Right ventricle myocardium inferior (tissue), 1 donor: Measurements from ENCODE around the gene ELAVL2. TPM values are rescaled to one million over a fixed set of nuclear protein-coding genes. Genes with fewer than 3 reads are reported as not detected.
"Not testable (repeated sequence)": the region's sequence is repeated elsewhere in the genome, so short reads cannot be mapped to it uniquely, and the experiment has no call there.

Experiments
- ATAC-seq: fragments of 200-7000 bp; cut with Tn5 transposase; one replicate; pipeline ENCODE4 v1.9.1; 2020; ENCODE audit warnings: mild to moderate bottlenecking, moderate library complexity
- DNase-seq: peaks from one replicate; pipeline ENCODE4 v3.0.0; 2021; ENCODE audit errors: missing footprints
- intact Hi-C: fragments of 100-400 bp; cut with DNase I; formaldehyde crosslinking; loops from one replicate; pipeline ENCODE4 v1.11.0; 2022
- total RNA-seq: library from RNA; stranded (reverse); fragmentation: NEBNext Ultra II Directional; extraction: Animal tissue kit (Norgen Biotek cat#: 25700); gene quantifications from one replicate; pipeline ENCODE4 v1.2.1, GENCODE V29; 2021
- donor health status: DM: no; HTN: yes; CAD: no; lungs with severe emphysema.

The ELAVL2 gene
- total RNA-seq, 1 donor from 2014 or later: not detected

DNA sequence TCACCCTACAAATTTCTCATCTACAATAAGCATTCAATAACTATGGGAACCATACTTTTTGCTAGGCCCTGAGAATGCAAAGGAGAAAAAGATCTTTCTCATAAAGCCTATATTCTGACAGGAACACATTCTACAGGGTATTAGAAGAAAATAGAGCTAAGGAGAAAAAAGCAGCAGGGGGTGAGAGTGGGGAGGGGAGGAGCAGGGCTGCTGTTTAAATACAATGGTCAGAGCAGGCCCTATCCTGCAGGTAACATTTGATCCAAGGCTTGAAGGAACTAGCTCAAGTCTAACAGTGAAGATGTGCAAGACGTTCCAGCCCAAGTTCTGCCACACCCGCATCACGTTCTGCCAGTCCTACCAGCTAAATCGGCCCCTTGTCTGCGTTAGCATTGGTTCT, 89.7 kb downstream of the ELAVL2 start:
- intact Hi-C loops: no loop called here
- DNase-seq (no peak), ATAC-seq (no peak)

DNA sequence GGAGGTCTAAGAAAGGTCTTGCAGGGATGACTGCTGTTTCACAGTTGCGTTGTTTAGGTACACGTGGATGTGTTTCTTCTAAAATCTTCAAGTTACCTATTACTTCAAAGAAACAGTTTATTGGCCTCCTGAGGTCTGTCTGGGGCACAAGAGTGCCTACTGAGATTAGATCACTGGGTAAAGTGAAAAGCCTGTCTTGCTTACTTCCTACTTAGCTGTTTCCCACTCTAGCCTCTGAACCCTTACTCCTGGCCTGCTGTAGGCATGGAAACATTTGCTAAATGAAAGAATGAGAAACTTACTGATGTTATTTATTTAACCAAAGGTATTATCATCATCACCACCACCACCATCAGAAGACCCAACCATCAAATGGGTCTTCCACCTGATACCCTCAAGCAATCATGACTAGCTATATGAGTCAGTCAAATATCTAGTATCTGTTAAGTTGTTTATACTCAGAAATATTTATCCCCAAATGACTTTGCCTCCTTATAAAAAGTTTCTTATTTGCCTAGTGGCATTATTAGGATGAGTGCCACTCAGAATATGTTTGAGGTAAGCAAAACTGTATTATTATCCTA, 92.5 kb downstream of the ELAVL2 start:
- intact Hi-C loops: no loop called here
- no peak for DNase-seq
- no peak for ATAC-seq

DNA sequence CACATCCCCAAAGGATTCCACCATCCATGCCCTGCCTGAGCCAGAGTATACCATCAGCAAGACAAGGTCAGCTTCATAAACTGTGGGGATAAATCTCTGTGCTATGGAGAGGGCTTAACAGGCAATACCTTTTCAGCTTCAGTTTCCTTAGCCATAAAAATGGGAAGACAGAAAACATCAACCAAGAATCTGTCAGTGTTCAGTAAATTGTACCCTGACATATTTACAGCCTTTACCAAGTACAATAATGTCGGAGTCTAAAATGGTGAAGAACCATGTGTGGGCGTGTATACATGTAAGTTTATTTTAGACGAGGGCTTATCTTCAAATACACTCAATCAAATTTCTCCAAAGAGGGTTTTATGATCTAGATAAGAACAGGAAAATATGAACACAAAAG, 94.7 kb downstream of the ELAVL2 start:
- DNase-seq (no peak), ATAC-seq (no peak)
- intact Hi-C loops: no loop called here

GRCh38 chr9:23730364-23730763, 95.7 kb downstream of the ELAVL2 start:
- intact Hi-C loops: no loop called here
- ATAC-seq (no peak), DNase-seq (no peak)

DNA sequence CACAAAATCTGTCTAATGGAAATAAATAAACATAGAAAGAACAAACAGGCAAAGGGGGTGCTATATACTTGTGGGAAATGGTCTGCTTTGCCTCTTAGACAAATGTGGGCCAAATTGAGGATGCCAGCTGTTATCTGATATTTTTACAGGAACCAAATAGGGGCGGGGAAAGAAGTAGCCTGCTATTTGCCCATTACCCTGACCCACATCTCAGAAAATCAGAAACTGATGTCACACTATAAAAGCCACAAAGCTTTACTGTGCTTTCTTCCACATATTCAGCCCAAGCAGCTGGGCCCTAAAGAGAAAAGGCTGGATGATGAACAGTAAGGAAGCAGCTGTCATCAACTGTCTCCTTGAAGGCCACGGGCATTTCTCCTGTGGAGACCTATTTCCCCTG, 97.3 kb downstream of the ELAVL2 start:
- no peak for DNase-seq
- intact Hi-C loops: no loop called here
- ATAC-seq: no peak

GRCh38 chr9:23725279-23725946, 100.6 kb downstream of the ELAVL2 start:
- no peak for DNase-seq
- intact Hi-C loops: no loop called here
- ATAC-seq: no peak

DNA sequence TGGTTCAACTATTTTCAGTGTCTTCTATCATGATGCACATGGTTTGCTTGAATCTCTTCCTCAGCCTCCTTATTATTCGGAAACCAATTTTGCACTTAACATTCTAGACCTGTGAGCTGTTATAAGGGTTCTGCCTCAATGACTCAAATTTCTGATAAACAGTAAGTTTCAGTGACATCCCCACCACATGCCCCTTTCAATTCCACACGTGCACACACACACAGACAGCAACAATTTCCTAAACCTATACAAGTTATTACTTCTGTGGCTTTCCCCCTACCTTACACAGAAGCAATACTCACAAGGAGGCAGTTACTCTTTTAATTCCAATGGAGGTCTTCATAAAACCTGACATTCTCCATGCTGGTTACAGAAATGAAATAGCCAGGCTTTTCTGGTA, 102.4 kb downstream of the ELAVL2 start:
- intact Hi-C loops: no loop called here
- ATAC-seq (no peak), DNase-seq (no peak)

DNA sequence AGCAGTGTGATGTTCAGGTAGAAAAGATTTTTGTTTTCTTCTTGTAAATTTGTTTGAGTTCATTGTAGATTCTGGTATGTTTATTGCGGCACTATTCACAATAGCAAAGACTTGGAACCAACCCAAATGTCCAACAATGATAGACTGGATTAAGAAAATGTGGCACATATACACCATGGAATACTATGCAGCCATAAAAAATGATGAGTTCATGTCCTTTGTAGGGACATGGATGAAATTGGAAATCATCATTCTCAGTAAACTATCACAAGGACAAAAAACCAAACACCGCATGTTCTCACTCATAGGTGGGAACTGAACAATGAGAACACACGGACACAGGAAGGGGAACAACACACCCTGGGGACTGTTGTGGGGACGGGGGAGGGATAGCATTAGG, 103.0 kb downstream of the ELAVL2 start:
- DNase-seq, ATAC-seq, intact Hi-C loops: not testable (repeated sequence)

DNA sequence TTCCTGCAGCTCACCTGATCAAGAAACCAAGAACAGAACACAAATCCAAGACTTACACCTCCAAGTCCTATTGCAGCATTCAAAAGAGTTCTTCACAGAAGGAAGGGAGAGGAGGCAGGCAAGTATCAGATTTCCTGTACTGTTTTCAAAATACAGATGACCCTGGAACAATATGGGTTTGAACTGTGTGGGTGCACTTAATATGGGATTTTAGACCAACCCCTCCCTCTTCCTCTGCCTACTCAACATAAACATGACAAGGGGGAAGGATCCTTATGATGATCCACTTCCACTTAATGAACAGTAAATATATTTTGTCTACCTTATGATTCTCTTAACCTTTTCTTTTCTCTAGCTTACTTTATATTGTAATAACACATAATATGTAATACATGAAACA, 104.6 kb downstream of the ELAVL2 start:
- intact Hi-C loops: no loop called here
- ATAC-seq (no peak), DNase-seq (no peak)

- DNase-seq (no peak), ATAC-seq (no peak)
- intact Hi-C loops: no loop called here
These were observed 108.5 kb downstream of the ELAVL2 start for GRCh38 chr9:23717505-23717904.

DNA sequence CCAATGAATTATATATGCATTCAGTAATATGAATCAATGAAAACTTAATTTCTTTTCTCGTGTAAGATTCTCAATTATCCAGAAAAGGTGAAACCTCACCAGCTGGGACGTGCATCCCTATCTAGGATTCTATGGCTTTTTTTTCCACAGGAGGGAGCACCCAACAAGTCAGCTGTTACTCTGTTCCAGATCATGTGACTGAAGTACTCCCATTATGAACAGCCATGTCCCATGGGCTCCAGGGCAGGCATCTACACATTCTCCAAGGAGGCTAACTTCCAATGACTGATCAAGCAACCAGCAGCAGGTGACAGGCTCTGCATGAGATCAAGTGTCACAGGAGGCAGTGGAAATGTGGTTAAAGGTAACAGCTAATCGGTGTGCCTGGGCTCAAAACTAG, 118.8 kb downstream of the ELAVL2 start:
- ATAC-seq: no peak
- no peak for DNase-seq
- intact Hi-C loops: no loop called here

DNA sequence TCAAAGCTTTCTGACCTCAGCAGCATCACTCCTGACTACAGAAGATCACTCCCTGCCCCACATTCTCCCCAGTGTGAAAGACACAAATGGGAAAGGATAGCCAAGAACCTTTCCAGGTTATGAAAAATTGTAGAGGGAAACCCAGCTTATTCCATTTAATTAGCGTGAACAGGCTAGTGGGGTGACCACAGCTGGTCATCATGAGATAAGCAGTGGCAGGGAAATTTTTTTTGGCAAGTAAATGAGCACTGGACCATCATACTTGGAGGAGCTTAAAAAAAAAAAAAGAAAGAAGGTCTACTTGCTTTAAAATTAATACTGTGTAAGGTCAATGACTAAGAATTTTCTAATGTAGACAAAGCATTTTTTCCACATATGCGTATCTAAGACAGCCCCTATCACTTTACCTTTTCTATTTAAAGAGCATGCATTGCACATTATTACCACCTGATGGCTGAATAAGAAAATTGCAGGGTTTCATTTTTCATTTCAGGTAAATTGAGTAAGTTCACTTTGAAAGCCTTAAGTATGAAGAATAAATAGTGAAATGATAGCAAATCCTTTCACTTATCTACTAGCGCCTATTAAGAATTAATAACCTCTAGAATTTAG, 123.6 kb downstream of the ELAVL2 start:
- ATAC-seq: no peak

GRCh38 chr9:23701291-23701690, 124.7 kb downstream of the ELAVL2 start:
- intact Hi-C loops: no loop called here
- ATAC-seq: no peak
- DNase-seq: no peak

More for the DNA sequence above, 123.6 kb downstream of the ELAVL2 start:
- intact Hi-C loops: no loop called here
- no peak for DNase-seq

- DNase-seq (no peak), ATAC-seq (no peak)
- intact Hi-C loops: no loop called here
These were observed 125.7 kb downstream of the ELAVL2 start for GRCh38 chr9:23700359-23700758.

- intact Hi-C loops: no loop called here
- no peak for ATAC-seq
- no peak for DNase-seq
These were observed 127.9 kb downstream of the ELAVL2 start for GRCh38 chr9:23698161-23698560.

DNA sequence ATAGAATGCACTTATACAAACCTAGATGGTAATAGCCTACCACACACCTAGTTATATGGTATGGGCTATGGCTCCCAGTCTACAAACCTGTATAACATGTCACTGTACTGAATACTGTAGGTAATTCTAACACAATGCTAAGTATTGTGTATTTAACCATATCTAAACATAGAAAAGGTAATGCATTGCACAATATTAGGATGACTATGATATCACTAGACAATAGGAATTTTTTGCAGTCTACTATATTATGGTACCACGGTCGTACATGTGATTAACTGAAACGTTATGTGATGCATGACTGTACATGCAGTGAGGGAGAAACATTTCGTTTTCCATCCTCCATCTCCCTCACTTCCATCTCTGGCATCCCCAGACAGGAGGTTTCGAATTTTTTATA, 130.5 kb downstream of the ELAVL2 start:
- intact Hi-C loops: no loop called here
- DNase-seq: no peak
- no peak for ATAC-seq

DNA sequence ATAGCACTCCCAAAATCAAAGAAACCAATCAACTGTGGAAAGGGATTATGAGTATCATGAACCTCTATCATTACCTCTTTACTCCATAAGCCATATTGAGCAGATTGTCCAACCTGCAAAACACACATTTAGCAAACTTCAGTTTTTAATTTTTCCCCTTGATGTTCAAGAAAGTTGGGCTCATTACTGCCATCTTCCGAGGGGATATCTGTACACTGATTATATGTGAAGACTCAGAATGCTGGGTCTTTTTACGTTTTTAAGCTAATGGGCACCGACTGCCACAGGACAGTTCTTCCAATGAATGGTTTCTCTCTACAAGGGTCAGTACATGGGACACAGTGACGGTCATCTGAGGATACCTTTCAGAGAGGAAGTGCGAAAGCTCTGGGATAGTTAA, 132.7 kb downstream of the ELAVL2 start:
- ATAC-seq: no peak
- no peak for DNase-seq
- intact Hi-C loops: no loop called here

GRCh38 chr9:23686896-23687295, 139.1 kb downstream of the ELAVL2 start:
- ATAC-seq (no peak), DNase-seq (no peak)
- intact Hi-C loops: no loop called here

DNA sequence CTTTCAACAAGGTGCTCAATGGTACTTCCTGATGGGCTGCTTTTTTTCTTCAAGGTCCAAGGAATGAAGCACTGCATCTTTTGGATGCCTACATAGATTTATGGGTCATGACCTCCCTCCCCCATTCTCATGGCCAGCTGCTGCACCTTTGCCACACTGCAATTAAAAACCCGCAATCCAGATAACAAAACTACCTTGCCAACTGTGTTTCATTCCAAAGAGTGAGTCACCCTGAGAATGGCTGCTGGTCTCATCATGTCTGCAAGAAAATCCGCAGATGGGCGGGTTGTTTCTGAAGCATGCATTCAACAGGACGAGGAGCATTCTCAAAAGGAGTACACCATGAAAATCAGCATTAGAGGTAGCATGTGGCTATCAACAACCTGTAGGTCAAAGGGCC, 139.8 kb downstream of the ELAVL2 start:
- ATAC-seq (no peak), DNase-seq (no peak)
- intact Hi-C loops: no loop called here

- no peak for ATAC-seq
- DNase-seq: no peak
- intact Hi-C loops: no loop called here
These were observed 142.4 kb downstream of the ELAVL2 start for GRCh38 chr9:23683611-23684061.
